Inflammatory macrophage treated with lipopolysaccharide for 4 hours (primary cell): ENCODE data around the gene ZNF213.
"Not testable (repeated sequence)": the region's sequence is repeated elsewhere in the genome, so short reads cannot be mapped to it uniquely, and the experiment has no call there.

Experiments
- DNase-seq: peaks from one replicate; pipeline ENCODE4 v3.0.0-alpha.2; 2020

Gene ZNF213

GRCh38 chr16:3131755-3132377 is 3.0 kb upstream of the ZNF213 start:
- DNase-seq = peak; percentile 38

GRCh38 chr16:3133844-3134243 is 985 bp upstream of the ZNF213 start:
- no peak for DNase-seq

- DNase-seq = no peak
Observed at GRCh38 chr16:3135126-3135715, 392 bp downstream of the ZNF213 start.

- no peak for DNase-seq
Observed at GRCh38 chr16:3137267-3137666, 2.4 kb downstream of the ZNF213 start.

GRCh38 chr16:3138342-3138741 is 3.5 kb downstream of the ZNF213 start:
- DNase-seq = no peak

GRCh38 chr16:3138823-3139426 is 4.1 kb downstream of the ZNF213 start:
- DNase-seq = no peak

GRCh38 chr16:3139561-3139960 is 4.7 kb downstream of the ZNF213 start:
- not testable (repeated sequence) for DNase-seq

- DNase-seq = no peak
Observed at GRCh38 chr16:3140603-3141427, 6.0 kb downstream of the ZNF213 start.

GRCh38 chr16:3141781-3142311 is 7.0 kb downstream of the ZNF213 start:
- no peak for DNase-seq

- DNase-seq = no peak
Observed at GRCh38 chr16:3142327-3142726, 7.5 kb downstream of the ZNF213 start.

- no peak for DNase-seq
Observed at GRCh38 chr16:3142770-3143169, 7.9 kb downstream of the ZNF213 start.

GRCh38 chr16:3143189-3143588 is 8.4 kb downstream of the ZNF213 start:
- DNase-seq = no peak

- DNase-seq = no peak
Observed at GRCh38 chr16:3143598-3144320, 8.9 kb downstream of the ZNF213 start.

- no peak for DNase-seq
Observed at GRCh38 chr16:3144321-3144983, 9.6 kb downstream of the ZNF213 start.

- no peak for DNase-seq
Observed at GRCh38 chr16:3145151-3145550, 10.3 kb downstream of the ZNF213 start.

- no peak for DNase-seq
Observed at GRCh38 chr16:3145660-3146059, 10.8 kb downstream of the ZNF213 start.

- DNase-seq = no peak
Observed at GRCh38 chr16:3147046-3147756, 12.4 kb downstream of the ZNF213 start.

- DNase-seq = no peak
Observed at GRCh38 chr16:3147757-3148104, 12.9 kb downstream of the ZNF213 start.

- no peak for DNase-seq
Observed at GRCh38 chr16:3148256-3149192, 13.7 kb downstream of the ZNF213 start.

- DNase-seq = no peak
Observed at GRCh38 chr16:3149193-3149530, 14.3 kb downstream of the ZNF213 start.
